ENCODE measurements around the gene MCUB.

MCUB gene

GRCh38 chr4:109684727-109685126 is 124.7 kb downstream of the MCUB start:
- no peak for DNase-seq
- Histone ChIP-seq H2AFZ (ENCODE audit: insufficient read depth, low read length, poor library complexity) (no peak overlapping the region), H3K23ac (ENCODE audit: low read length) (no peak overlapping the region), H3K18ac (ENCODE audit: low read length) (no peak overlapping the region), H3K79me2 (ENCODE audit: control insufficient read depth, insufficient read depth, low read length, poor library complexity) (no peaks in the 10 kb centered on the region), H3K9me3 (ENCODE audit: insufficient read depth, low read depth, low read length) (peaks cover 5% of the 10 kb centered on the region), H2BK12ac (ENCODE audit: low read length) (no peak overlapping the region), H3K36me3 (ENCODE audit: control insufficient read depth in 1 of 2, insufficient read depth in 2 of 2, low read length in 2 of 2) (peaks cover 4 to 10% of the 10 kb centered on the region in 2 experiments), H3K27me3 (ENCODE audit: insufficient read depth, low read length) (no peaks in the 10 kb centered on the region), H3K27ac (ENCODE audit: low read depth, low read length) (no peak overlapping the region), H4K91ac (ENCODE audit: low read depth, low read length) (no peak overlapping the region), H3K14ac (ENCODE audit: low read length) (no peak overlapping the region), H4K8ac (ENCODE audit: low read depth, low read length) (no peak overlapping the region), H3K9ac (ENCODE audit: low read length) (no peak overlapping the region), H3K4me2 (ENCODE audit: low read length) (no peak overlapping the region), H3K4ac (ENCODE audit: low read depth, low read length) (no peak overlapping the region), H3K79me1 (ENCODE audit: low read length) (no peaks in the 10 kb centered on the region), H3K4me1 (ENCODE audit: control insufficient read depth in 1 of 2, insufficient read depth in 2 of 2, low read length in 2 of 2) (no peaks in the 10 kb centered on the region), H2BK120ac (ENCODE audit: insufficient read depth, low read length, poor library complexity) (no peak overlapping the region), H2AK5ac (ENCODE audit: low read length) (no peak overlapping the region), H4K12ac (ENCODE audit: low read depth, low read length) (no peak overlapping the region), H2BK5ac (ENCODE audit: low read depth, low read length, poor library complexity) (no peak overlapping the region), H3K4me3 (ENCODE audit: low read depth, low read length) (no peak overlapping the region)

GRCh38 chr4:109690690-109691410 is 130.8 kb downstream of the MCUB start:
- no peaks in the 10 kb centered on the region for H3K79me2 ChIP-seq (ENCODE audit: control insufficient read depth, insufficient read depth, low read length, poor library complexity)
- H3K9me3 ChIP-seq (ENCODE audit: insufficient read depth, low read depth, low read length) = no peaks in the 10 kb centered on the region
- H3K4me3 ChIP-seq (ENCODE audit: low read depth, low read length) = no peak overlapping the region
- H3K14ac ChIP-seq (ENCODE audit: low read length) = no peak overlapping the region
- no peak overlapping the region for H2AK5ac ChIP-seq (ENCODE audit: low read length)
- peaks cover 10 to 23% of the 10 kb centered on the region in 2 experiments for H3K36me3 ChIP-seq (ENCODE audit: control insufficient read depth in 1 of 2, insufficient read depth in 2 of 2, low read length in 2 of 2)
- H2BK12ac ChIP-seq (ENCODE audit: low read length) = no peak overlapping the region
- no peak overlapping the region for H3K18ac ChIP-seq (ENCODE audit: low read length)
- no peak overlapping the region for H3K4ac ChIP-seq (ENCODE audit: low read depth, low read length)
- no peaks in the 10 kb centered on the region for H3K27me3 ChIP-seq (ENCODE audit: insufficient read depth, low read length)
- H4K91ac ChIP-seq (ENCODE audit: low read depth, low read length) = no peak overlapping the region
- no peak overlapping the region for H3K27ac ChIP-seq (ENCODE audit: low read depth, low read length)
- no peaks in the 10 kb centered on the region for H3K4me1 ChIP-seq (ENCODE audit: control insufficient read depth in 1 of 2, insufficient read depth in 2 of 2, low read length in 2 of 2)
- no peak overlapping the region for H3K9ac ChIP-seq (ENCODE audit: low read length)
- no peak overlapping the region for H3K4me2 ChIP-seq (ENCODE audit: low read length)
- H2AFZ ChIP-seq (ENCODE audit: insufficient read depth, low read length, poor library complexity) = no peak overlapping the region
- no peak overlapping the region for H2BK5ac ChIP-seq (ENCODE audit: low read depth, low read length, poor library complexity)
- no peak overlapping the region for H4K12ac ChIP-seq (ENCODE audit: low read depth, low read length)
- DNase-seq = no peak
- H4K8ac ChIP-seq (ENCODE audit: low read depth, low read length) = no peak overlapping the region
- H3K79me1 ChIP-seq (ENCODE audit: low read length) = no peaks in the 10 kb centered on the region
- no CpG with 5 or more reads among the region's 6 CpGs for whole genome bisulfite sequencing (ENCODE audit: extremely low coverage, insufficient coverage, insufficient read length)
- H2BK120ac ChIP-seq (ENCODE audit: insufficient read depth, low read length, poor library complexity) = no peak overlapping the region
- H3K23ac ChIP-seq (ENCODE audit: low read length) = no peak overlapping the region

GRCh38 chr4:109691411-109691920 is 131.4 kb downstream of the MCUB start:
- no peak overlapping the region for H2BK120ac ChIP-seq (ENCODE audit: insufficient read depth, low read length, poor library complexity)
- no peaks in the 10 kb centered on the region for H3K4me1 ChIP-seq (ENCODE audit: control insufficient read depth in 1 of 2, insufficient read depth in 2 of 2, low read length in 2 of 2)
- H3K27me3 ChIP-seq (ENCODE audit: insufficient read depth, low read length) = no peaks in the 10 kb centered on the region
- no peak for DNase-seq
- no peak overlapping the region for H3K4me3 ChIP-seq (ENCODE audit: low read depth, low read length)
- H3K18ac ChIP-seq (ENCODE audit: low read length) = no peak overlapping the region
- no peak overlapping the region for H4K12ac ChIP-seq (ENCODE audit: low read depth, low read length)
- H2AFZ ChIP-seq (ENCODE audit: insufficient read depth, low read length, poor library complexity) = no peak overlapping the region
- H3K36me3 ChIP-seq (ENCODE audit: control insufficient read depth in 1 of 2, insufficient read depth in 2 of 2, low read length in 2 of 2) = peaks cover 10 to 23% of the 10 kb centered on the region in 2 experiments
- no peaks in the 10 kb centered on the region for H3K9me3 ChIP-seq (ENCODE audit: insufficient read depth, low read depth, low read length)
- H2AK5ac ChIP-seq (ENCODE audit: low read length) = no peak overlapping the region
- H2BK5ac ChIP-seq (ENCODE audit: low read depth, low read length, poor library complexity) = no peak overlapping the region
- WGBS (ENCODE audit: extremely low coverage, insufficient coverage, insufficient read length) = no CpG with 5 or more reads among the region's 1 CpG
- H3K79me1 ChIP-seq (ENCODE audit: low read length) = no peaks in the 10 kb centered on the region
- H3K4ac ChIP-seq (ENCODE audit: low read depth, low read length) = no peak overlapping the region
- no peak overlapping the region for H3K14ac ChIP-seq (ENCODE audit: low read length)
- no peaks in the 10 kb centered on the region for H3K79me2 ChIP-seq (ENCODE audit: control insufficient read depth, insufficient read depth, low read length, poor library complexity)
- no peak overlapping the region for H4K8ac ChIP-seq (ENCODE audit: low read depth, low read length)
- H3K9ac ChIP-seq (ENCODE audit: low read length) = no peak overlapping the region
- H2BK12ac ChIP-seq (ENCODE audit: low read length) = no peak overlapping the region
- no peak overlapping the region for H3K4me2 ChIP-seq (ENCODE audit: low read length)
- H3K23ac ChIP-seq (ENCODE audit: low read length) = no peak overlapping the region
- no peak overlapping the region for H4K91ac ChIP-seq (ENCODE audit: low read depth, low read length)
- no peak overlapping the region for H3K27ac ChIP-seq (ENCODE audit: low read depth, low read length)

- Histone ChIP-seq H2BK5ac (ENCODE audit: low read depth, low read length, poor library complexity) (no peak overlapping the region), H4K12ac (ENCODE audit: low read depth, low read length) (no peak overlapping the region), H3K36me3 (ENCODE audit: control insufficient read depth in 1 of 2, insufficient read depth in 2 of 2, low read length in 2 of 2) (peaks cover 9 to 14% of the 10 kb centered on the region in 2 experiments), H3K79me2 (ENCODE audit: control insufficient read depth, insufficient read depth, low read length, poor library complexity) (peaks cover 10% of the 10 kb centered on the region), H3K4ac (ENCODE audit: low read depth, low read length) (no peak overlapping the region), H3K4me1 (ENCODE audit: control insufficient read depth in 1 of 2, insufficient read depth in 2 of 2, low read length in 2 of 2) (peaks cover 5 to 10% of the 10 kb centered on the region in 2 experiments), H3K27me3 (ENCODE audit: insufficient read depth, low read length) (no peaks in the 10 kb centered on the region), H3K79me1 (ENCODE audit: low read length) (peaks cover 10% of the 10 kb centered on the region), H2AK5ac (ENCODE audit: low read length) (no peak overlapping the region), H2BK120ac (ENCODE audit: insufficient read depth, low read length, poor library complexity) (no peak overlapping the region), H3K4me2 (ENCODE audit: low read length) (no peak overlapping the region), H3K27ac (ENCODE audit: low read depth, low read length) (no peak overlapping the region), H3K9ac (ENCODE audit: low read length) (no peak overlapping the region), H2BK12ac (ENCODE audit: low read length) (no peak overlapping the region), H3K4me3 (ENCODE audit: low read depth, low read length) (no peak overlapping the region), H4K91ac (ENCODE audit: low read depth, low read length) (no peak overlapping the region), H3K23ac (ENCODE audit: low read length) (no peak overlapping the region), H3K9me3 (ENCODE audit: insufficient read depth, low read depth, low read length) (no peaks in the 10 kb centered on the region), H3K18ac (ENCODE audit: low read length) (no peak overlapping the region), H3K14ac (ENCODE audit: low read length) (no peak overlapping the region), H2AFZ (ENCODE audit: insufficient read depth, low read length, poor library complexity) (no peak overlapping the region), H4K8ac (ENCODE audit: low read depth, low read length) (no peak overlapping the region)
- no peak for DNase-seq
- no CpG with 5 or more reads among the region's 1 CpG for WGBS (ENCODE audit: extremely low coverage, insufficient coverage, insufficient read length)
These were observed 138.6 kb downstream of the MCUB start for GRCh38 chr4:109698656-109699055.

Data from trophoblast cell (in vitro differentiated cells and primary cell).